Thyroid gland (tissue), 4 donors: ENCODE measurements around the gene TSPAN9. TPM values are rescaled to one million over a fixed set of nuclear protein-coding genes. Genes with fewer than 3 reads are reported as not detected.

Source experiments
- DNase-seq, 2 donors: peaks; one replicate each; pipeline ENCODE4 v3.0.0-alpha.2; 2019
- H3K27ac ChIP-seq, 3 donors: fragments of 200-600 bp; sonication (generic); 1 replicate in 2 of 3; 2 replicates in 1 of 3; pipeline ENCODE4 v1.5.1; 2016 to 2019; ENCODE audit warnings: mild to moderate bottlenecking in 1 of 3, moderate library complexity in 1 of 3
- H3K27me3 ChIP-seq: fragments of 200-600 bp; sonication (generic); one replicate; pipeline ENCODE4 v1.5.1; 2019
- H3K36me3 ChIP-seq, 2 donors: fragments of 200-600 bp; sonication (generic); one replicate each; pipeline ENCODE4 v1.5.1; 2016 to 2019
- H3K4me1 ChIP-seq, 2 donors: fragments of 200-600 bp; sonication (generic); one replicate each; pipeline ENCODE4 v1.5.1; 2017 to 2019
- H3K4me3 ChIP-seq, 3 donors: fragments of 200-600 bp; sonication (generic); replicated peaks in 1 of 3; 1 replicate in 2 of 3; 2 replicates in 1 of 3; pipeline ENCODE4 v1.5.1; 2016; ENCODE audit warnings: mild to moderate bottlenecking in 1 of 3
- H3K9me3 ChIP-seq: fragments of 200-600 bp; sonication (generic); one replicate; pipeline ENCODE4 v1.5.1; 2017
- CTCF ChIP-seq, 6 experiments: fragments of 200-600 bp in 3 of 6; fragments of 450-650 bp in 3 of 6; sonication (generic) in 3 of 6; IDR thresholded peaks; one replicate each; pipeline ENCODE4 v1.5.1; 2016 to 2019; ENCODE audit warnings: antibody characterized with exemption in 6 of 6, mild to moderate bottlenecking in 2 of 6, inconsistent platforms in 1 of 6, moderate library complexity in 1 of 6
- POLR2A ChIP-seq, 2 donors: fragments of 450-650 bp; IDR thresholded peaks; one replicate each; pipeline ENCODE4 v1.6.1; 2017; ENCODE audit warnings: antibody characterized with exemption in 2 of 2, mild to moderate bottlenecking in 2 of 2, moderate library complexity in 1 of 2
- WGBS, 2 donors: methylation state at CpG; one replicate each; pipeline ENCODE4 v1.1.5; 2017; 5-methylcytosine and 5-hydroxymethylcytosine counted together
- intact Hi-C: fragments of 100-400 bp; cut with DNase I; formaldehyde crosslinking; loops from one replicate; pipeline ENCODE4 v1.15.1; 2023
- total RNA-seq, 4 donors: library from RNA; depleted of rRNA; stranded (reverse); fragments of >200 nt; gene quantifications; one replicate each; pipeline ENCODE4 v1.2.3, GENCODE V29; 2016

TSPAN9 gene
- total RNA-seq, 4 donors from 2014 or later = 26.9 to 47.5 (median 33.2) TPM

DNA sequence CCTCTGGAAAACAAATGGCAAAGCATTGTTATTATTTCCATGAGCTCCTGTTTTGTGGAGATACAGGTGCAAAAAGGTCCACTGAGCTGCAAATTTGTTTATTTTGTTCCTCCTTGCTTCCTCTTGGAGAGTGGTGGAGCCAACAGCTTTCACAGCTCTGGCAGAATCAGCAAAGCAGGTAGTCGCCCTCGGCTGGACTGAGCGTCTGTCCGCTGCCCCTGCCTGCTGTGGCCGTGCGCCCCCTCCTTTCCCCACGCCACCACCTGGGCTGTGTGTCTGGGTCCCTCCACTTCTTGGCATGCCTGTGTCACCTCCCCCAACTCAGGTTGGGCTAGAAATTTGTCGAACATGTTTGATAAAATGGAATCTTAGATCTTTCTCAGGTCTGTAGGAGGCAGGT is 188.2 kb downstream of the TSPAN9 start:
- 54% methylated on average over 8 of the region's 8 CpGs for WGBS, 2 donors
- peaks cover 14 to 21% of the 10 kb centered on the region in 2 donors for H3K4me1 ChIP-seq
- H3K9me3 ChIP-seq = no peaks in the 10 kb centered on the region
- TF ChIP-seq POLR2A (IDR thresholded peaks at IDR 0.05) (no peak), CTCF (IDR thresholded peaks at IDR 0.05) (no peak)
- H3K27me3 ChIP-seq = no peaks in the 10 kb centered on the region
- no peaks in the 10 kb centered on the region for H3K36me3 ChIP-seq
- no peak overlapping the region for H3K27ac ChIP-seq
- intact Hi-C loops = no loop called here
- no peak overlapping the region for H3K4me3 ChIP-seq
- peak; percentile 54 to 63 for DNase-seq

GRCh38 chr12:3266638-3267037 is 189.5 kb downstream of the TSPAN9 start:
- Histone ChIP-seq H3K27ac (no peak overlapping the region), H3K36me3 (no peaks in the 10 kb centered on the region), H3K9me3 (no peaks in the 10 kb centered on the region), H3K4me1 (peaks cover 14 to 21% of the 10 kb centered on the region in 2 donors), H3K4me3 (no peak overlapping the region), H3K27me3 (no peaks in the 10 kb centered on the region)
- DNase-seq = no peak
- WGBS, 2 donors = 90 to 93% methylated on average over 8 of the region's 8 CpGs
- TF ChIP-seq POLR2A (IDR thresholded peaks at IDR 0.05) (no peak), CTCF (IDR thresholded peaks at IDR 0.05) (no peak)
- intact Hi-C loops = no loop called here

DNA sequence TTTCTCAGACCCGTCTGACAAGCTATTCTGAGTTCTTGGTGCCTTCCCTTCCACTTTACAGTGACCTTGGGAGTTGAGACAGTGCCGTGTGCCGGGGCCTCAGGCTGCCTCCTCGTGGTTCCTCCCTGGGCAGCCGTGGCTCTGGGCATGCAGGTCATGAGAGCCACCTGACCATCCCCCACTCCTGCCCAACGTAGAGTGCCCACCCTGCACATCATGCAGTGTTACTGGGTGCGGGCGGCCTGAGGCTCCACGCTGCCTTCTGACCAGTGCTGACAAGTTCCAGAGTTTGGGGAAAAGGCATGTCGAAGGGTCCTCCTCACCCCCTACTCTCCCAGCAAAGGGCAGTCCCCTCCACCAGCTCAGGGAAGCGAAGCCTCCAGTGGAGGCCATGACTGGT is 190.5 kb downstream of the TSPAN9 start:
- H3K4me1 ChIP-seq = peaks cover 14 to 21% of the 10 kb centered on the region in 2 donors
- no peak overlapping the region for H3K4me3 ChIP-seq
- intact Hi-C loops = no loop called here
- no peaks in the 10 kb centered on the region for H3K27me3 ChIP-seq
- 78 to 85% methylated on average over 7 to 11 of the region's 11 CpGs for WGBS, 2 donors
- no peaks in the 10 kb centered on the region for H3K9me3 ChIP-seq
- TF ChIP-seq POLR2A (IDR thresholded peaks at IDR 0.05) = no peak
- DNase-seq = no peak
- no peak overlapping the region for H3K27ac ChIP-seq
- H3K36me3 ChIP-seq = no peaks in the 10 kb centered on the region

DNA sequence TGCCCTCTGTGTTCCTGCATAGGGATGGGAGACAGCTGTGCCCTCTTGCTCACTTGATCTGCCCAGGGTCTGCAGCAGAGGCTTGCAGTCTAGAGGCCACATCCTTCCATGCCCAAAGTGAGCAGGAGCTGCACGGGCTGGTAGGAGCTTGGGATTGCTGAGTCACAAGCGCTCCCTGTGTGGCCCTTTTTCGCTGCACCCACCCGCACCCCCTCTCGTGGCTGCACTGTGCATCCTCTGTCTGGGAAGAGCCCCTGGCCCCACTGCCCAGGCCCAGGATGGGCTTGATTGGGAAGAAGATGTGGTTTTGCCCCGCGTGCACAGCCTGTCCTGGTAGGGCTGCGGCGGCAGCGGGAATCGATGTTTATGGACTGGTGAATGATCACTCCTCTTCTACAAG is 192.4 kb downstream of the TSPAN9 start:
- DNase-seq = no peak
- intact Hi-C loops = no loop called here

GRCh38 chr12:3271146-3271545 is 194.0 kb downstream of the TSPAN9 start:
- Histone ChIP-seq H3K27ac (no peak overlapping the region), H3K4me1 (peaks cover 3% of the 10 kb centered on the region in 2 donors), H3K36me3 (no peaks in the 10 kb centered on the region), H3K4me3 (no peak overlapping the region), H3K27me3 (no peaks in the 10 kb centered on the region), H3K9me3 (no peaks in the 10 kb centered on the region)
- no peak for DNase-seq
- intact Hi-C loops = no loop called here
- no peak for TF ChIP-seq CTCF (IDR thresholded peaks at IDR 0.05)
- TF ChIP-seq POLR2A (IDR thresholded peaks at IDR 0.05) = no peak
- WGBS, 2 donors = 39 to 100% methylated on average over 1 of the region's 1 CpG

More for the DNA sequence above, 192.4 kb downstream of the TSPAN9 start:
- no peak for TF ChIP-seq CTCF (IDR thresholded peaks at IDR 0.05)
- no peak for TF ChIP-seq POLR2A (IDR thresholded peaks at IDR 0.05)
- no peaks in the 10 kb centered on the region for H3K27me3 ChIP-seq
- H3K4me3 ChIP-seq = no peak overlapping the region
- H3K9me3 ChIP-seq = no peaks in the 10 kb centered on the region
- H3K27ac ChIP-seq = no peak overlapping the region
- H3K4me1 ChIP-seq = peaks cover 14 to 17% of the 10 kb centered on the region in 2 donors
- H3K36me3 ChIP-seq = no peaks in the 10 kb centered on the region
- WGBS, 2 donors = 87 to 96% methylated on average over 6 to 10 of the region's 11 CpGs

DNA sequence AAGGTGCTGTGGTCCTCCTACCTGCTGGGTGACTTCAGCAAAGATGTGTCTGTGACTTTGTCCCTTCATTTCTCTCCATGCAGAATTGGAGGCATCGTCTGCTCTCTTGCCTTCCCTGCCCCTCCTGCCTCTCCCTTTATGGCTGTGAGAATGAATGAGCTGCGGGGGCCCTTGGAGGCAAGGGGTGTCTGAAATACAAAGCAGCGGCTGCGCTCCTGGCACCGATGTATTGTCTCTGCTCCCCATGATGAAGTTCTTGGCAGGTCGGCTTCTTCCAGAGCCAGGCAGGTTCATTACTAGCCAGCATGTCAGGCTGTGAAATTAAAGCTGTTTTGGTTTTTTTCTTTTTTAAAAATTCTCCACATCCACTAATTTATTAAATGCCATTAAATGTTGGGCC is 194.5 kb downstream of the TSPAN9 start:
- 91 to 95% methylated on average over 6 of the region's 6 CpGs for WGBS, 2 donors
- Histone ChIP-seq H3K4me1 (peaks cover 0 to 3% of the 10 kb centered on the region in 2 donors), H3K9me3 (no peaks in the 10 kb centered on the region), H3K27ac (no peak overlapping the region), H3K27me3 (no peaks in the 10 kb centered on the region), H3K4me3 (no peak overlapping the region), H3K36me3 (no peaks in the 10 kb centered on the region)
- intact Hi-C loops = no loop called here
- DNase-seq = no peak
- TF ChIP-seq CTCF (IDR thresholded peaks at IDR 0.05) (no peak), POLR2A (IDR thresholded peaks at IDR 0.05) (no peak)
